GM12878 (cell line): ENCODE data around the gene PRKN. TPM values are rescaled to one million over a fixed set of nuclear protein-coding genes. Genes with fewer than 3 reads are reported as not detected.

ENCODE experiments used
- BACH1 ChIP-seq: fragments of 450-650 bp; IDR thresholded peaks from 2 replicates; pipeline ENCODE4 v1.6.1; 2017; ENCODE audit warnings: mild to moderate bottlenecking, borderline replicate concordance
- CREM ChIP-seq: IDR thresholded peaks from 2 replicates; pipeline ENCODE4 v1.6.1; 2014; ENCODE audit warnings: antibody characterized with exemption, low read depth
- ETV6 ChIP-seq, 2 experiments: fragments of 450-650 bp in 1 of 2; IDR thresholded peaks in 1 of 2; conservative IDR thresholded peaks in 1 of 2; 2 replicates each; pipeline ENCODE4 v1.6.1; 2014; ENCODE audit warnings: antibody characterized with exemption in 1 of 2, borderline replicate concordance in 1 of 2, low read depth in 1 of 2, mild to moderate bottlenecking in 1 of 2, moderate library complexity in 1 of 2
- HDAC6 ChIP-seq: fragments of 200-600 bp; sonication (generic); IDR thresholded peaks from one replicate; pipeline ENCODE4 v1.8.0; 2017; ENCODE audit warnings: antibody characterized with exemption; ENCODE audit not compliant: unreplicated experiment
- IRF3 ChIP-seq: fragments of 450-650 bp; IDR thresholded peaks from 2 replicates; pipeline ENCODE4 v1.6.1; 2014; ENCODE audit warnings: mild to moderate bottlenecking
- MTA2 ChIP-seq: fragments of 450-650 bp; IDR thresholded peaks from 2 replicates; pipeline ENCODE4 v1.6.1; 2016; ENCODE audit warnings: low read depth, mild to moderate bottlenecking, moderate library complexity
- MTA3 ChIP-seq: IDR thresholded peaks from 2 replicates; pipeline ENCODE4 v1.6.1; 2012; ENCODE audit warnings: low read length, inconsistent platforms, borderline replicate concordance
- NFYB ChIP-seq: IDR thresholded peaks from 2 replicates; pipeline ENCODE4 v1.6.1; 2011; ENCODE audit warnings: low read depth, mild to moderate bottlenecking, low read length, improper control_type of control experiment, moderate library complexity; ENCODE audit not compliant: insufficient read depth
- NR2F1 ChIP-seq: fragments of 450-650 bp; conservative IDR thresholded peaks from 2 replicates; pipeline ENCODE4 v1.6.1; 2017; ENCODE audit warnings: mild to moderate bottlenecking
- PBX3 ChIP-seq: IDR thresholded peaks from 2 replicates; pipeline ENCODE4 v1.6.1; 2011; ENCODE audit warnings: mild to moderate bottlenecking, low read depth, low read length, moderate library complexity; ENCODE audit not compliant: insufficient replicate concordance
- POLR2A ChIP-seq: IDR thresholded peaks from 2 replicates; pipeline ENCODE4 v1.6.1; 2011; ENCODE audit warnings: low read depth, mild to moderate bottlenecking, low read length
- YY1 ChIP-seq: IDR thresholded peaks from 2 replicates; pipeline ENCODE4 v1.6.1; 2011; ENCODE audit warnings: low read depth, mild to moderate bottlenecking, low read length
- ZBTB40 ChIP-seq: fragments of 450-650 bp; IDR thresholded peaks from 2 replicates; pipeline ENCODE4 v1.6.1; 2016; ENCODE audit warnings: mild to moderate bottlenecking, moderate library complexity, borderline replicate concordance
- ZNF24 ChIP-seq: fragments of 450-650 bp; IDR thresholded peaks from 2 replicates; pipeline ENCODE4 v1.6.1; 2017; ENCODE audit warnings: antibody characterized with exemption, mild to moderate bottlenecking
- polyA plus RNA-seq, 11 experiments: library from polyadenylated mRNA; depleted of rRNA in 4 of 11; unstranded in 6 of 11; stranded (reverse) in 5 of 11; fragments of >200 nt; fragmentation: Nextera tagmentation in 4 of 11; fragmentation: Illumina TruSeq in 1 of 11; extraction: Ambion mirVana in 4 of 11; extraction: Trizol in 1 of 11; gene quantifications; 1 replicate in 1 of 11; 2 replicates in 10 of 11; pipeline versions ENCODE4 v1.2.1 to v1.2.3, GENCODE V29; 2011 to 2016; ENCODE audit warnings: inconsistent platforms in 2 of 11, missing spikeins in 2 of 11, low read depth in 1 of 11
- total RNA-seq, 4 experiments: library from RNA; depleted of rRNA in 3 of 4; stranded (reverse); fragments of >200 nt in 3 of 4; fragmentation: Illumina TruSeq in 1 of 4; extraction: Trizol in 1 of 4; gene quantifications; 2 replicates each; pipeline versions ENCODE4 v1.2.1 to v1.2.3, GENCODE V29; 2013 to 2021

The PRKN gene
- total and polyA plus RNA-seq, 10 of the 15 experiments (the other 5 are each of a cell fraction or from before 2014, with no cell fraction given): 0.06 to 0.09 TPM; not detected in 8

DNA sequence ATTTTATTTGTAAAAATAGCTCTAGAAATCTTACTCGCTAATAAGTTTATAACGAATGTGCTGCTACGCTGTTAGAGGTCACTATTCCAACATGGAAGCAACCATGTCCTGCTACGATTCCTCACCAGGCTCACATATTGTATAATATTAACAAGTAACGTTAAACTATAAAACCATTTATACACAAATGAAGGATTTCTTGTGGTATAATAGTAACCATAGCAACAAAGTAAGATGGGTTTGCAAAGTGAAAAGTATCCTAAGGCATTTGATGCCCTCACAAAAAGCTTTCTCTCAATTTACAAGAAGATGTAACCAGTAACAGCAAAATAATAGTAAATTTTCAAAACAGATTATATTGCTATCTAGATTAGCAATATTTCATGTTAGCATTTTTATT, 117.2 kb downstream of the PRKN start (continued):
- no peak for TF ChIP-seq HDAC6
- TF ChIP-seq MTA2: no peak
- no peak for TF ChIP-seq ZNF24
- TF ChIP-seq BACH1: no peak
- TF ChIP-seq ETV6 (conservative IDR thresholded peaks at IDR 0.05 in 1 of 2, IDR thresholded peaks at IDR 0.05 in 1 of 2; ENCODE audit: borderline replicate concordance in 1 of 2, low read depth in 1 of 2): no peak
- TF ChIP-seq NR2F1: no peak
- TF ChIP-seq IRF3: no peak
- TF ChIP-seq CREM: no peak
- no peak for TF ChIP-seq ZBTB40
- TF ChIP-seq NFYB: no peak
- no peak for TF ChIP-seq PBX3
- no peak for TF ChIP-seq MTA3
- no peak for TF ChIP-seq YY1
- TF ChIP-seq POLR2A: no peak
